ENCODE measurements around the gene TMEM239.

Gene TMEM239

DNA sequence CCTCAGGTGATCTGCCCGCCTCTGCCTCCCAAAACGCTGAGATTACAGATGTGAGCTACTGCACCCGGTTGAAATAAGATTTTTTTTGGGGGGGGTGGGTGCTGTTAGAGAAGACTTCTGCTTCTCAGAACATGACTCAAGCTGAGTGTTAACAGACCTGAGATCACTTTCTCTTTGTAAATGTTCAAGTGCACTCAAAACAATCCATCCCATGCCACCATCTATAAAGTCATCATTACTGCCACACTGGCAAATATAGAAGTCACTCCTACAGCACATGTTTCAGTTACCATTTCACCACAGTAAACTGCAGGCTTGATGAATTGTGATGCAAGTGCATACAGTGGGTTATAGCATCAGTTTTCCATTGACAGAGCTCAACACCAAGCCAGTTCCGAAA is 33.4 kb downstream of the TMEM239 start:
- DNase-seq (ENCODE audit: low read depth): no peak

DNA sequence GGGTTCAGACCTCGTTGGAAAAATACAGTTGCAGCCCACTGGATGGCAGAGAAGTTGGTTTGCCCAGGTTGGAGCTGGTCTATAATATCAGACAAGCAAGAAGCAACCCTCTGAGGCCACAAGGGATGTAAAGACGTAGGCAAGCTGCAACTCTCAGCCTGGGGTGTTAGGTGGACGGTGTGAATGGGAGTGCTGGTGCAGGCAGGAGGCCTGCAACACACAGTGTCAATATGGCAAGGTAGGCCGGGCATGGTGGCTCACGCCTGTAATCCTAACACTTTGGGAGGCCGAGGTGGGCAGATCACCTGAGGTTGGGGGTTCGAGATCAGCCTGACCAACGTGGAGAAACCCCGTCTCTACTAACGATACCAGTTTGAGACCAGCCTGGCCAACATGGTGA is 34.9 kb downstream of the TMEM239 start:
- no peak for DNase-seq (ENCODE audit: low read depth)

DNA sequence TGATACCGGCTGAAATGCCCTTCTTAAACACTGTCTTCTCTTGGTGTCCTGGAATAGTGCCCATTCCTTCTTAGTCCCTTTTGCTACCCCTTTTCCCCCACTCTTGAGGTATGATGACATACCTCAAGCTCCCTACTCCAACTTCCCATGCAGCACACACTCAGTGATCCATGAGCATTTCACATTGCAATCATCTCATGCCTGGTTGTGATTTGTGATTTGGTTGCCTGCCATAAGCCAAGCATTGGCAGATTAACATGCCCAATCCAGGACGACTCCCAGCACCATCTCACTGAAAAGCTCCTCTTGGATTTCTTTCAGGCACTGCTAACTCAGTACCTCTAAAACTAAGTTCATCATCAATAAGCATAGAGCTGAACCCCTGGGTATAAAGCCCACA is 42.4 kb downstream of the TMEM239 start:
- no peak for DNase-seq (ENCODE audit: low read depth)

DNA sequence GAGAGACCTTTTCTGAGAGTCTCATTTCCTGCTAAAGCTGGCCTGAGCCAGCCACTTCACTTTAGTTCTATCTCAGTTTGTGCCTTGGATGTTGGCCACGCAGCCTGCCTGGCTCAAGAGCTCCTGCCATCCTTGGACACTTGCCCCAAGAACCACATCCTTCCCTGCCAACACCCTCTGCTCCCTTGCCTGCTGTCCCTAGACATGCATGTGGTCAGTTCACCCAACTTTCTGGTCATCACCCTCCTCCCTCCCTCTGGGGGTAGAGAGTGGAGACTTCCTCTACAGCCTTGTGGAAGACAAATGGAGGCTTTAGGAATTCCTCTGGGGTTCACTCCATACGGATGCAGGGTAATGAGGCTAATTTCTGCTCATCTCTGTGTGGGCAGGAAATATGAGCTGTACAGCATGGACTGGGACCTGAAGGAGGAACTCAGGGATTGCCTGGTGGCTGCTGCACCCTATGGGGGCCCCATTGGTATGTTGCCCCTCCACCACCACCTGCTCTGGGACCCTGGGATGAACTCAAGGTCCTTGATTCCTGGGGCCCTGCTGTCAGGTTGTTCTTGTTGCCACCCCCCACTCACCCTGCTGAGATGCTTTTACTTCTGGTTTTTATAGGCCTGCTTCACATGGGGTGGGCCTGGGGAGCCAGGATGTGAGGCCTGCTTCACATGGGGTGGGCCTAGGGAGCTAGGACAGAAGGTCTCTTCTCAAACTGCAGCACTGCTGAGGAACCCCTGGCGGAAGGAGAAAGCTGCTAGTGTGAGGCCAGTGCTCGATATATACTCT is 43.4 kb downstream of the TMEM239 start:
- no peak for DNase-seq (ENCODE audit: low read depth)

- DNase-seq (ENCODE audit: low read depth): no peak
Observed at GRCh38 chr20:2864626-2865025, 48.5 kb downstream of the TMEM239 start.

GRCh38 chr20:2865101-2865500 is 48.9 kb downstream of the TMEM239 start:
- no peak for DNase-seq (ENCODE audit: low read depth)

GRCh38 chr20:2865630-2866029 is 49.5 kb downstream of the TMEM239 start:
- DNase-seq (ENCODE audit: low read depth): no peak

- DNase-seq (ENCODE audit: low read depth): no peak
Observed at GRCh38 chr20:2866236-2866635, 50.1 kb downstream of the TMEM239 start.

DNA sequence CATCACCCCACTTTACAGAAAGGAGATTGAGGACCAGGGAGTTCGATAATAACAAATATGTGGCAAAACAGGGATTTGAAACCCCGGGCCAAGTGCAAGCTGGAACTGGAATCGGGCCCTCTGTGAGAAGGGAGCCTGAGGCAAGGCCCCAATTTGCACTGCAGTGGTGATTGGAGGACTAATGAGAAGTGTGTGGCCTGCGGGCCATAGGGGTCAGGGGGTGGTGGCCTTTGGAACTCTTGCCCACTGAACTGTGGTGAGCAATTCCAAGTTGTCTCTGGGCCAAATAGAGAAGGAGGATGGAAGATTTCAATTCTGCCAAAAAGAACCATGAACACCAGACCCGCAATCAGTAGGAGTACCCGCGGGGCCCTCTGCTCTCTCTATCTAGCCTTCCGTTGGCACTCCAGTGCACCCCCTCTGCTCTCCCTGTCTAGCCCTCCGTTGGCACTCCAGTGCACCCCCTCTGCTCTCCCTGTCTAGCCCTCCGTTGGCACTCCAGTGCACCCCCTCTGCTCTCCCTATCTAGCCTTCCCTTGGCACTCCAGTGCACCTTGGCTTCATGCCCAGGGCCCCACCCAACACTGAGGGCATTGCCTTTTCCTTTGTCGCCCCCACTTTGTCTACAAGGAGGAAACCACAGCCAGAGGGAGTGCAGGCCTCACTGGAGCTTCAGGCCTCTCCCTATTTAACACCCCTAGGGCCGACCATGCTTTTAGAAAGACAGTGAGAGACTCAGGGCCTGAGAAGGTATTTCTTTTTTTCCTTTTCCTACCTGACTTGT is 51.1 kb downstream of the TMEM239 start:
- no peak for DNase-seq (ENCODE audit: low read depth)

Measured in activated gamma-delta T cell treated with anti-CD3 and anti-CD28 coated beads, Interleukin-2, amount 50 U/mL, for 16 hours (primary cell).